GM12872 (cell line): ENCODE measurements around the gene CADPS2.

Source experiments
- TF ChIP-seq, protein P1 (sequence below): IDR thresholded peaks from 3 replicates; pipeline ENCODE4 v1.5.1; 2011; ENCODE audit warnings: low read depth, mild to moderate bottlenecking, low read length, moderate library complexity; ENCODE audit not compliant: insufficient read depth

The CADPS2 gene

DNA sequence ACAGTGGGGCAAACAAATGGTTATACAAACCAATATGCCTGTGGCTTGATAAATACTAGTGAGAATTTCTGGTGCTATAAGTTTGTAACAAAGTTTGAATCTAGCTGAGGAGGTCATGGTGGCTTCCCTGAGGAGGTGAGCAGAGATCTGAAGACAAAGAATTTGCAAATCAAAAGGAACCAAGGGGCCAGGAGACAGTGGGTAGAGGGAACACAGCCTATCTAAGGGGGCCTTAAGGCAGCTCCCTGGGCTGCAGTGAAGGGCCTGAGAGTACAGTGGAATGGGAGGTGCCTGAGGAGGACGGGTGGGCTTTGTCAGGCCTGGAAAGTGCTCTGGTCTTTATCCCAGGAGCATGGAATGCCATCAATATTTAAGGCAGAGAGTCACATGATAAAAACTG is 209.1 kb downstream of the CADPS2 start:
- TF ChIP-seq, protein P1, sequence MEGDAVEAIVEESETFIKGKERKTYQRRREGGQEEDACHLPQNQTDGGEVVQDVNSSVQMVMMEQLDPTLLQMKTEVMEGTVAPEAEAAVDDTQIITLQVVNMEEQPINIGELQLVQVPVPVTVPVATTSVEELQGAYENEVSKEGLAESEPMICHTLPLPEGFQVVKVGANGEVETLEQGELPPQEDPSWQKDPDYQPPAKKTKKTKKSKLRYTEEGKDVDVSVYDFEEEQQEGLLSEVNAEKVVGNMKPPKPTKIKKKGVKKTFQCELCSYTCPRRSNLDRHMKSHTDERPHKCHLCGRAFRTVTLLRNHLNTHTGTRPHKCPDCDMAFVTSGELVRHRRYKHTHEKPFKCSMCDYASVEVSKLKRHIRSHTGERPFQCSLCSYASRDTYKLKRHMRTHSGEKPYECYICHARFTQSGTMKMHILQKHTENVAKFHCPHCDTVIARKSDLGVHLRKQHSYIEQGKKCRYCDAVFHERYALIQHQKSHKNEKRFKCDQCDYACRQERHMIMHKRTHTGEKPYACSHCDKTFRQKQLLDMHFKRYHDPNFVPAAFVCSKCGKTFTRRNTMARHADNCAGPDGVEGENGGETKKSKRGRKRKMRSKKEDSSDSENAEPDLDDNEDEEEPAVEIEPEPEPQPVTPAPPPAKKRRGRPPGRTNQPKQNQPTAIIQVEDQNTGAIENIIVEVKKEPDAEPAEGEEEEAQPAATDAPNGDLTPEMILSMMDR, result no peak

DNA sequence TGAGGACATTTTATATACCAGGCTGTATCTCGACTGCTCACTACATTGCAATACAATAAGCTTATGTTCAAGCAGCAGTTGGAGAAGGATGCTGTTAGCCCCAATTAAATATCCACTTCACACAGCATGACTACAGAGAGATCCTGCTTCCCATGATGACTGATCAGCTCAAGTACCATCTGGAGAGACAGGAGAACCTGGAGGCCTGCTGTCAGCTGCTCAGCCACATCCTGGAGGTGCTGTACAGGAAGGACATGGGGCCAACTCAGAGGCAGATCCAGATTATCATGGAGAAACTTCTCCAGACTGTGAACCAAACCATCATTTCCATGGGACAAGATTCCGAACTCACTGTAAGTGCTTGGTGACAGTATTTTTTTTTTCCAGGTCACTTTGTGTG is 209.8 kb downstream of the CADPS2 start:
- TF ChIP-seq, protein P1, result no peak

DNA sequence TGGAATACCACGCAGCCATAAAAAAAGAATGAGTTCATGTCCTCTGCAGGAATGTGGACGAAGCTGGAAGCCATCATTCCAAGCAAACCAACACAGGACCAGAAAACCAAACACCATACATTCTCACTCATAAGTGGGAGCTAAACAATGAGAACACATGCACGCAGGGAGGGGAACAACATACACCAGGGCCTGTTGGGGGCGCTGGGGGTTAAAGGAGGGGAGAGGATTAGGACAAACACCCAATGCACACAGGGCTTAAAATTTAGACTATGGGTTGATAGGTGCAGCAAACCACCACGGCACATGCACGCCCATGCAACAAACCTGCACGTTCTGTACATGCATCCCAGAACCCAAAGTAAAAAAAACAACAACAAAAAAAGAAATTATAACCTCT is 210.6 kb downstream of the CADPS2 start:
- TF ChIP-seq, protein P1, result no peak

DNA sequence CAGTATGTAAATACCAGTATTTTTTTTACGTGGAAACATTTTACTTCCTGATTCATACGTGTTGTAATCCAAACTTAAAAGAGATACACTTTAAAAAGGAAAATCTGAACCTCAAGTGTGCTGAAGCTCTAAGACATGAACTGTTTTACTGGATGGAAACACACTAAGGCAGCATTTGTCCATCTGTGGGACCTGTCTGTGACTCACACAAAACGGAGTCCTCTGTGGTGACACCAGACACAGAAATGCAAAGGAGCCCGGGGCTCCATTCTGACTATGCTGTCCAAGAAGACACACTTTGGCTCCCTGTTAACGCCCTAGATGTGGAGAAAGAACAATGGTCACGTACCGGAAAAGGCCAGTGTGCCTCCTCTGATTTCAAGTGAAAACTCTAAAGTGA is 211.2 kb downstream of the CADPS2 start:
- TF ChIP-seq, protein P1, result no peak

DNA sequence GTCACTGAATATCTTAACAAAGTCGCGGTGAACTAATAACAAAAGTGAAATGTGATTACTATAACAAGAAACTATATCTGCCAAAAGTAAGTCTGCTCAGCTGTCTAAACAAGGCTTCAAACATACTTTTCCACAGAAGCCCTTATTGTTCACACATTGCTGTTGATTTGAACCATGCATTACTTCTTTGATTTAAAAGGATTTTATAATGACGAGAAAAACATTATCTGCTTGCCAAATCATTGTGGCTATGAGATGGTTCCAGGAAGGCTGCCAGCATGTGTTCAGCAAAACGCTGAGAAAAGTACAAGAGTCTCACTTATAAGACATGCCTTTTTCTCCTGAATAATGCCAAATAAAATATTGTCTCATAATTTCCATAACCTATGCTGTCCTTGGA is 211.8 kb downstream of the CADPS2 start:
- TF ChIP-seq, protein P1, result no peak

DNA sequence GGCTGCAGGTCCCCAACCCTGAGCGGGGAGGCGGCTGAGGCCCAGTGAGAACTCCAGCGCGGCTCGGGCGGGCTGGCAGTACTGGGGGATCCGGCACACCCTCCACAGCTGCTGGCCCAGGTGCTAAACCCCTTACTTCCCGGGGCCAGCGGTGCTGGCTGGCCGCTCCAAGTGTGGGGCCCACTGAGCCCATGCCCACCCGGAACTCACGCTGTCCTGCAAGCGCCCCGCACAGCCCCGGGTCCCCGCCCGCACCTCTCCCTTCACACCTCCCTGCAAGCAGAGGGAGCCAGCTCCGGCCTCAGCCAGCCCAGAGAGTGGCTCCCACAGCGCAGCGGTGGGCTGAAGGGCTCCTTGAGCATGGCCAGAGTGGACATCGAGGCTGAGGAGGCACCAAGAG is 212.3 kb downstream of the CADPS2 start:
- TF ChIP-seq, protein P1, result no peak

DNA sequence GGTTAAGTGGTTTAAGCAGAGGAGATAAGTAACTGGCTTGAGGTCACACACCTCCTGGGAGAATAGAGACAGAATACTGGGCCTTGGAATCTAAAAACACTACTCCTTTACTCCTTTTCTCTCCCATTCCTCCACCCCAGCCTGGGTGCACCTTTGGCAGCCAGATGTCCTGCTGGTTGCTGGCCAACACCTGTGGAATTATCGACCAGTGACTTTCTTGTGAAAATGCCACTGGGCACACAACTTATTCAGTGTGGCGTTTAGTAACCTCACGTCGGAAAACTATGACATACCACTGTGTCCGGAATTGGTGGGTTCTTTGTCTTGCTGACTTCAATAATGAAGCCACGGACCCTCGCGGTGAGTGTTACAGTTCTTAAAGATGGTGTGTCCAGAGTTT is 213.7 kb downstream of the CADPS2 start:
- TF ChIP-seq, protein P1, result no peak

DNA sequence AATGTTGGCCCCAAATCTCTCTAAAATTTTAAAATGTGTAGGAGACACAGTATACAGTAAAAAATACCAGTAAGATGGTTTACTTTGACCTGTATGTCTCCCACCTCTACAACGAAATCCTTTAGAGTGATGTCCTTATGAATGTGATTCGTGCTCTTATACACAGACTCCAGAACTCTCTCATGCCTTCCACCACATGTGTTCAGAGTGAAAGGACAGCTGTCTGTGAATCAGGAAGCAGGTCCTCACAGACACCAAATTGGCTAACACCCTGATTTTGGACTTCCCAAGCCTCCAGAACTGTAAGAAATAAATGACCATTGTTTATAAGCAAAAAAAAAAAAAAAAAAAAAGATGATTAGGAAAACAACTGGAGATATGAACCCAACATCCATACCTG is 222.5 kb downstream of the CADPS2 start:
- TF ChIP-seq, protein P1, result no peak
